ENCODE data around the gene NEU1.
"Not testable (repeated sequence)": the region's sequence is repeated elsewhere in the genome, so short reads cannot be mapped to it uniquely, and the experiment has no call there.

The NEU1 gene

DNA sequence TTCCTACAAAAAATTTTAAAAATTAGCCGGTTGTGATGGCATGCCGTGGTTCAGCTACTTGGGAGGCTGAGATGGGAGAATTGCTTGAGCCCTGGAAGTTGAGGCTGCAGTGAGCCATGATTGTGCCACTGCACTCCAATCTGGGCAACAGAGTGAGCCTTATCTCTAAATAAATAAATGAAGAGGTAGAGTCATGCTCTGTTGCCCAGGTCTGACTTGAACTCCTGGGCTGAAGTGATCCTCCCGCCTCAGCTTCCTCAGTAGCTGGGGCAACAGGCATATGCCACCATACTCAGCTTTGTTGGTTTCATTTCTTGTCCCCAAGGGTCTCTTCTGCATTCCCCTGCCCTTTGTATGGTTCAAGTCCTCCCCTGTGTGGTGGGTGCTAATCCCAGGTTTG, 18.1 kb downstream of the NEU1 start:
- Histone ChIP-seq H3K4me3 (ENCODE audit: low read length in 2 of 2) (no peak overlapping the region), H3K4me1 (ENCODE audit: control insufficient read depth in 2 of 2, insufficient read depth in 2 of 2, low read length in 2 of 2) (no peaks in the 10 kb centered on the region), H3K9ac (ENCODE audit: low read depth in 1 of 2, low read length in 2 of 2) (no peak overlapping the region), H3K27me3 (ENCODE audit: control insufficient read depth in 2 of 2, insufficient read depth in 2 of 2, low read length in 2 of 2) (no peaks in the 10 kb centered on the region), H3K27ac (ENCODE audit: low read depth in 2 of 2, low read length in 2 of 2) (no peak overlapping the region), H3K36me3 (ENCODE audit: control insufficient read depth in 2 of 2, insufficient read depth in 2 of 2, low read length in 2 of 2) (peaks cover 11 to 15% of the 10 kb centered on the region in 2 donors), H3K9me3 (ENCODE audit: control insufficient read depth in 2 of 2, low read length in 2 of 2) (no peaks in the 10 kb centered on the region)

- Histone ChIP-seq H3K27ac (ENCODE audit: low read depth in 2 of 2, low read length in 2 of 2) (no peak overlapping the region), H3K4me3 (ENCODE audit: low read length in 2 of 2) (no peak overlapping the region), H3K9ac (ENCODE audit: low read depth in 1 of 2, low read length in 2 of 2) (no peak overlapping the region), H3K36me3 (ENCODE audit: control insufficient read depth in 2 of 2, insufficient read depth in 2 of 2, low read length in 2 of 2) (peaks cover 27 to 38% of the 10 kb centered on the region in 2 donors), H3K9me3 (ENCODE audit: control insufficient read depth in 2 of 2, low read length in 2 of 2) (no peaks in the 10 kb centered on the region), H3K4me1 (ENCODE audit: control insufficient read depth in 2 of 2, insufficient read depth in 2 of 2, low read length in 2 of 2) (peaks cover 12 to 13% of the 10 kb centered on the region in 2 donors), H3K27me3 (ENCODE audit: control insufficient read depth in 2 of 2, insufficient read depth in 2 of 2, low read length in 2 of 2) (no peaks in the 10 kb centered on the region)
Observed at GRCh38 chr6:31842053-31842452, 20.6 kb downstream of the NEU1 start.

- not testable (repeated sequence) for H3K27ac ChIP-seq (ENCODE audit: low read depth in 2 of 2, low read length in 2 of 2); H3K9me3 ChIP-seq (ENCODE audit: control insufficient read depth in 2 of 2, low read length in 2 of 2); H3K4me3 ChIP-seq (ENCODE audit: low read length in 2 of 2); H3K27me3 ChIP-seq (ENCODE audit: control insufficient read depth in 2 of 2, insufficient read depth in 2 of 2, low read length in 2 of 2); H3K9ac ChIP-seq (ENCODE audit: low read depth in 1 of 2, low read length in 2 of 2)
- Histone ChIP-seq H3K36me3 (ENCODE audit: control insufficient read depth in 2 of 2, insufficient read depth in 2 of 2, low read length in 2 of 2) (peaks cover 32 to 43% of the 10 kb centered on the region in 2 donors), H3K4me1 (ENCODE audit: control insufficient read depth in 2 of 2, insufficient read depth in 2 of 2, low read length in 2 of 2) (peaks cover 24 to 30% of the 10 kb centered on the region in 2 donors)
Observed at GRCh38 chr6:31839779-31840126, 22.9 kb downstream of the NEU1 start.

DNA sequence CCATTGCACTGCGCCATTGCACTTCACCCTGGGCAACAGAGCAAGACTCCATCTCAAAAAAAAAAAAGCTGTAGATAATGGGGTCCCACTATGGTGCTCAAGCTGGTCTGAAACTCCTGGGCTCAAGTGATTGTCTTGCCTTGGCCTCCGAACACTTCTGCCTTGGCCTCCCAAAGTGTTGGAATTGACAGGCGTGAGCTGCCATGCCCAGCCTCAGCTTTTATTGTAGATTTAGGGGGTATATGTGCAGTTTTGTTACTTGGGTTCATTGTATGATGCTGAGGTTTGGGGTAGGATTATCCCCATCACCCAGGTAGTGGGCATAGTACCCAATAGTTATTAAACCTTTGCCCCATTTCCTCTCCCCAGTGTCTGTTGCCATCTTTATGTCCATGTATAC, 23.7 kb downstream of the NEU1 start:
- Histone ChIP-seq H3K4me3 (ENCODE audit: low read length in 2 of 2) (no peak overlapping the region), H3K27me3 (ENCODE audit: control insufficient read depth in 2 of 2, insufficient read depth in 2 of 2, low read length in 2 of 2) (no peaks in the 10 kb centered on the region), H3K4me1 (ENCODE audit: control insufficient read depth in 2 of 2, insufficient read depth in 2 of 2, low read length in 2 of 2) (peaks cover 24 to 33% of the 10 kb centered on the region in 2 donors), H3K27ac (ENCODE audit: low read depth in 2 of 2, low read length in 2 of 2) (no peak overlapping the region), H3K36me3 (ENCODE audit: control insufficient read depth in 2 of 2, insufficient read depth in 2 of 2, low read length in 2 of 2) (peaks cover 32 to 43% of the 10 kb centered on the region in 2 donors), H3K9me3 (ENCODE audit: control insufficient read depth in 2 of 2, low read length in 2 of 2) (no peaks in the 10 kb centered on the region), H3K9ac (ENCODE audit: low read depth in 1 of 2, low read length in 2 of 2) (no peak overlapping the region)

DNA sequence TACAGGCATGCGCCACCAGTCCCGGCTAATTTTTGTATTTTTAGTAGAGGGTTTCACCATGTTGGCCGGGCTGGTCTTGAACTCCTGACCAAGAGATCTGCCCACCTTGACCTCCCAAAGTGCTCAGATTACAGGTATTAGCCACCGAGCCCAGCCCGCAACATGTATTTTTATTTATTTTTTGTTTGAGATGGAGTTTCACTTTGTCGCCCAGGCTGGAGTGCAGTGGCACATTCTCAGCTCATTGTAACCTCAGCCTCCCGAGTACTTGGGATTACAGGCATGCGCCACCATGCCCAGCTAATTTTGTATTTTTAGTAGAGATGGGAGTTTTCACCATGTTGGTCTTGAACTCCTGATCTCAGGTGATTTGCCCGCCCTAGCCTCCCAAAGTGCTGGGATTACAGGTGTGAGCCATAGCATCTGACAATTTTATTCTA, 24.5 kb downstream of the NEU1 start:
- H3K4me3 ChIP-seq (ENCODE audit: low read length in 2 of 2); H3K27ac ChIP-seq (ENCODE audit: low read depth in 2 of 2, low read length in 2 of 2); H3K9ac ChIP-seq (ENCODE audit: low read depth in 1 of 2, low read length in 2 of 2); H3K27me3 ChIP-seq (ENCODE audit: control insufficient read depth in 2 of 2, insufficient read depth in 2 of 2, low read length in 2 of 2); H3K9me3 ChIP-seq (ENCODE audit: control insufficient read depth in 2 of 2, low read length in 2 of 2): not testable (repeated sequence)
- Histone ChIP-seq H3K36me3 (ENCODE audit: control insufficient read depth in 2 of 2, insufficient read depth in 2 of 2, low read length in 2 of 2) (peaks cover 32 to 43% of the 10 kb centered on the region in 2 donors), H3K4me1 (ENCODE audit: control insufficient read depth in 2 of 2, insufficient read depth in 2 of 2, low read length in 2 of 2) (peaks cover 24 to 39% of the 10 kb centered on the region in 2 donors)

- H3K36me3 ChIP-seq (ENCODE audit: control insufficient read depth in 2 of 2, insufficient read depth in 2 of 2, low read length in 2 of 2), result peaks cover 32 to 43% of the 10 kb centered on the region in 2 donors
- peaks cover 29 to 44% of the 10 kb centered on the region in 2 donors for H3K4me1 ChIP-seq (ENCODE audit: control insufficient read depth in 2 of 2, insufficient read depth in 2 of 2, low read length in 2 of 2)
- H3K27me3 ChIP-seq (ENCODE audit: control insufficient read depth in 2 of 2, insufficient read depth in 2 of 2, low read length in 2 of 2), result no peaks in the 10 kb centered on the region
- peak overlapping the region; percentile 51 to 95 for H3K27ac ChIP-seq (ENCODE audit: low read depth in 2 of 2, low read length in 2 of 2)
- H3K4me3 ChIP-seq (ENCODE audit: low read length in 2 of 2), result peak overlapping the region; percentile 20 to 89
- H3K9me3 ChIP-seq (ENCODE audit: control insufficient read depth in 2 of 2, low read length in 2 of 2), result no peaks in the 10 kb centered on the region
- H3K9ac ChIP-seq (ENCODE audit: low read depth in 1 of 2, low read length in 2 of 2), result peak overlapping the region; percentile 49 to 98
Observed at GRCh38 chr6:31837369-31838113, 25.1 kb downstream of the NEU1 start.

- peak overlapping the region; percentile 90 to 98 for H3K9ac ChIP-seq (ENCODE audit: low read depth in 1 of 2, low read length in 2 of 2)
- H3K9me3 ChIP-seq (ENCODE audit: control insufficient read depth in 2 of 2, low read length in 2 of 2), result no peaks in the 10 kb centered on the region
- peaks cover 32 to 45% of the 10 kb centered on the region in 2 donors for H3K4me1 ChIP-seq (ENCODE audit: control insufficient read depth in 2 of 2, insufficient read depth in 2 of 2, low read length in 2 of 2)
- H3K4me3 ChIP-seq (ENCODE audit: low read length in 2 of 2), result peak overlapping the region; percentile 89 to 99
- H3K36me3 ChIP-seq (ENCODE audit: control insufficient read depth in 2 of 2, insufficient read depth in 2 of 2, low read length in 2 of 2), result peaks cover 32 to 43% of the 10 kb centered on the region in 2 donors
- H3K27me3 ChIP-seq (ENCODE audit: control insufficient read depth in 2 of 2, insufficient read depth in 2 of 2, low read length in 2 of 2), result no peaks in the 10 kb centered on the region
- peak overlapping the region; percentile 51 to 95 for H3K27ac ChIP-seq (ENCODE audit: low read depth in 2 of 2, low read length in 2 of 2)
Observed at GRCh38 chr6:31836474-31837368, 25.9 kb downstream of the NEU1 start.

GRCh38 chr6:31836047-31836473, 26.6 kb downstream of the NEU1 start:
- peak overlapping the region; percentile 51 to 95 for H3K27ac ChIP-seq (ENCODE audit: low read depth in 2 of 2, low read length in 2 of 2)
- H3K9me3 ChIP-seq (ENCODE audit: control insufficient read depth in 2 of 2, low read length in 2 of 2), result no peaks in the 10 kb centered on the region
- H3K36me3 ChIP-seq (ENCODE audit: control insufficient read depth in 2 of 2, insufficient read depth in 2 of 2, low read length in 2 of 2), result peaks cover 32 to 43% of the 10 kb centered on the region in 2 donors
- peaks cover 39 to 51% of the 10 kb centered on the region in 2 donors for H3K4me1 ChIP-seq (ENCODE audit: control insufficient read depth in 2 of 2, insufficient read depth in 2 of 2, low read length in 2 of 2)
- peak overlapping the region; percentile 90 to 98 for H3K9ac ChIP-seq (ENCODE audit: low read depth in 1 of 2, low read length in 2 of 2)
- H3K4me3 ChIP-seq (ENCODE audit: low read length in 2 of 2), result peak overlapping the region; percentile 89 to 99
- no peaks in the 10 kb centered on the region for H3K27me3 ChIP-seq (ENCODE audit: control insufficient read depth in 2 of 2, insufficient read depth in 2 of 2, low read length in 2 of 2)

DNA sequence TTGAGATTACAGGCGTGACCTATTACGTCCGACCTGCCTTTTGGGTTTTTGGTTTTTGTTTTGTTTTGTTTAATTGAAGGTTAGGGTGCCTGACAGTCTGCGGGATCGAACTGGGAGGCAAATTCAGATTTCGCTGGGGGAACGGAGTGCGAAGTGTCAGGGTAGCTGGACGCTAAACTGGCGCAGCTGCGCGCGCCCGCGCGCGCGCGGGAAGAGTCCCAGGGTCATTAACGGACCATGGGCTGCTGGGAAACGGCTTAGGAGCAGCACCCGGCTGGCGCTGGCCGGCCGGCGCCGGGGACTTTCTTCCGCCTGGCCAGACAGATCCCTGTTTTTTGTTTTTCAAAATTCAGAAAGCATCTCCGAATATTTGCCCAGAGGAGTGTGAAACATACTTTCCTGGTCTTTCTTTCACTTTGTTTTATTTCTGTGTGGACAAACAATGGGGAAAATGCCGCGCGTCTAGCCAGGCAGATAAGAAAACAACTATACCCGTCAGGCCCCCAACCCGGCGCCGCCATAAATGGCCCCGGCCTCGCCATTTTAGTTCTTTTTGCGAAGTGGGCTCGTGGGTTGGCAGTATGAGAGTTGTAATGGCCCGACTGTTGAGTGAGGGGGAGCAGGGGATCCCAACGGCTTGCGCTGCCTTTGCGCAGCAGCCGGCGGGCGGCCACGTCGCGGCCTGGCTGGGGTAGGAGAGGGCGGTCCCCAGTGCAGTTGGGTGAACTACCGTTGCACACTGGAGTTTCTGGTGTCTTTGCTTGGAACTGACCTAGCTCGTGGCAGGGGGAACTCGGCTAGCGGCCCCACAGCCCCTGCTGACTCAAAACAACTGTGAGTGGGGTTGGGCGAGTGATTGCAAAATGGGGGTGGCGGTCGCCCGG, 28.0 kb downstream of the NEU1 start:
- H3K9ac ChIP-seq (ENCODE audit: low read depth in 1 of 2, low read length in 2 of 2), result peak overlapping the region; percentile 90 to 98
- H3K36me3 ChIP-seq (ENCODE audit: control insufficient read depth in 2 of 2, insufficient read depth in 2 of 2, low read length in 2 of 2), result peaks cover 22 to 29% of the 10 kb centered on the region in 2 donors
- H3K27ac ChIP-seq (ENCODE audit: low read depth in 2 of 2, low read length in 2 of 2), result peak overlapping the region; percentile 88 to 95
- peak overlapping the region; percentile 89 to 99 for H3K4me3 ChIP-seq (ENCODE audit: low read length in 2 of 2)
- no peaks in the 10 kb centered on the region for H3K27me3 ChIP-seq (ENCODE audit: control insufficient read depth in 2 of 2, insufficient read depth in 2 of 2, low read length in 2 of 2)
- no peaks in the 10 kb centered on the region for H3K9me3 ChIP-seq (ENCODE audit: control insufficient read depth in 2 of 2, low read length in 2 of 2)
- H3K4me1 ChIP-seq (ENCODE audit: control insufficient read depth in 2 of 2, insufficient read depth in 2 of 2, low read length in 2 of 2), result peaks cover 43 to 56% of the 10 kb centered on the region in 2 donors

All from mucosa of rectum (tissue), 2 donors.